PC-3 (cell line): ENCODE measurements around the gene MCEMP1. TPM values are rescaled to one million over a fixed set of nuclear protein-coding genes. Genes with fewer than 3 reads are reported as not detected.

Source experiments
- ATAC-seq: fragments of 200-7000 bp; cut with Tn5 transposase; 2 replicates; pipeline ENCODE4 v1.9.1; 2020; ENCODE audit warnings: mild to moderate bottlenecking, moderate library complexity
- BruUV-seq: library from RNA; stranded (reverse); fragments of 400-500 nt; replicated peaks from 2 replicates; lab custom pipeline; 2021; lab: Mats Ljungman, UMichigan
- CTCF ChIA-PET: fragments of 300-600 bp; sonication (Branson Sonifier 250); formaldehyde crosslinking; loops from one replicate; lab custom pipeline; 2022; ENCODE audit warnings: antibody characterized with exemption; lab: Charles Lee
- POLR2A ChIA-PET: fragments of 300-600 bp; sonication (Branson Sonifier 250); formaldehyde crosslinking; loops from one replicate; lab custom pipeline; 2022; ENCODE audit warnings: antibody characterized with exemption; ENCODE audit not compliant: unreplicated experiment; lab: Charles Lee
- DNase-seq: peaks from one replicate; pipeline ENCODE4 v3.0.0-alpha.2; 2015
- H2AFZ ChIP-seq: fragments of 300-600 bp; sonication (generic); 2 replicates; pipeline ENCODE4 v1.6.0; 2016; ENCODE audit warnings: antibody characterized with exemption, low read length
- H3F3A ChIP-seq: fragments of 300-600 bp; sonication (generic); one replicate; pipeline ENCODE4 v1.6.0; 2017; ENCODE audit warnings: antibody characterized with exemption, low read length, control low read depth, mild to moderate bottlenecking; ENCODE audit not compliant: unreplicated experiment
- H3K27ac ChIP-seq: fragments of 300-600 bp; sonication (generic); 2 replicates; pipeline ENCODE4 v1.5.1; 2016; ENCODE audit warnings: mild to moderate bottlenecking, low read length
- H3K27me3 ChIP-seq: fragments of 300-600 bp; sonication (generic); 2 replicates; pipeline ENCODE4 v1.6.1; 2016; ENCODE audit warnings: low read length, mixed read lengths
- H3K36me3 ChIP-seq: fragments of 300-600 bp; sonication (generic); 2 replicates; pipeline ENCODE4 v1.6.1; 2016; ENCODE audit warnings: low read depth, mixed run types, low read length, mixed read lengths
- H3K4me1 ChIP-seq: fragments of 300-600 bp; sonication (generic); 2 replicates; pipeline ENCODE4 v1.5.1; 2016; ENCODE audit warnings: low read length; ENCODE audit not compliant: insufficient read depth
- H3K4me2 ChIP-seq: fragments of 300-600 bp; sonication (generic); 2 replicates; pipeline ENCODE4 v1.6.0; 2016; ENCODE audit warnings: low read length
- H3K4me3 ChIP-seq: fragments of 300-600 bp; sonication (generic); 2 replicates; pipeline ENCODE4 v1.5.1; 2016; ENCODE audit warnings: mild to moderate bottlenecking, low read length, mixed read lengths
- H3K79me2 ChIP-seq: fragments of 300-600 bp; sonication (generic); 2 replicates; pipeline ENCODE4 v1.6.1; 2017; ENCODE audit warnings: low read length, mixed read lengths
- H3K9ac ChIP-seq: fragments of 300-600 bp; sonication (generic); 2 replicates; pipeline ENCODE4 v1.6.0; 2016; ENCODE audit warnings: mild to moderate bottlenecking, low read length
- H3K9me2 ChIP-seq: fragments of 300-600 bp; sonication (generic); replicated peaks from 2 replicates; pipeline ENCODE4 v1.6.1; 2016; ENCODE audit warnings: mixed run types, low read length, mixed read lengths
- H3K9me3 ChIP-seq: fragments of 300-600 bp; sonication (generic); 2 replicates; pipeline ENCODE4 v1.6.1; 2016; ENCODE audit warnings: low read length, mixed read lengths
- H4K20me1 ChIP-seq: fragments of 300-600 bp; sonication (generic); 2 replicates; pipeline ENCODE4 v1.6.1; 2016; ENCODE audit warnings: low read length, mixed read lengths
- EZH2 ChIP-seq: fragments of 300-600 bp; sonication (generic); IDR thresholded peaks from one replicate; pipeline ENCODE4 v1.6.1; 2017; ENCODE audit warnings: antibody characterized with exemption, mild to moderate bottlenecking, low read length; ENCODE audit not compliant: unreplicated experiment
- EZH2phosphoT487 ChIP-seq: fragments of 300-600 bp; sonication (generic); IDR thresholded peaks from 2 replicates; pipeline ENCODE4 v1.6.1; 2018; ENCODE audit warnings: mild to moderate bottlenecking, antibody characterized with exemption, low read length, borderline replicate concordance
- intact Hi-C: fragments of 100-400 bp; cut with micrococcal nuclease; formaldehyde crosslinking; loops from 2 replicates; pipeline ENCODE4 v1.9.0; 2023
- total RNA-seq: library from RNA; depleted of rRNA; stranded (reverse); fragments of >200 nt; gene quantifications from 2 replicates; pipeline ENCODE4 v1.2.3, GENCODE V29; 2014
- TF ChIP-seq, protein P1 (sequence below): fragments of 300-600 bp; sonication (generic); conservative IDR thresholded peaks from 2 replicates; pipeline ENCODE4 v1.5.1; 2017; ENCODE audit warnings: antibody characterized with exemption, low read depth, mild to moderate bottlenecking, low read length

The MCEMP1 gene
- total RNA-seq, 1 experiment from 2014 or later = not detected

DNA sequence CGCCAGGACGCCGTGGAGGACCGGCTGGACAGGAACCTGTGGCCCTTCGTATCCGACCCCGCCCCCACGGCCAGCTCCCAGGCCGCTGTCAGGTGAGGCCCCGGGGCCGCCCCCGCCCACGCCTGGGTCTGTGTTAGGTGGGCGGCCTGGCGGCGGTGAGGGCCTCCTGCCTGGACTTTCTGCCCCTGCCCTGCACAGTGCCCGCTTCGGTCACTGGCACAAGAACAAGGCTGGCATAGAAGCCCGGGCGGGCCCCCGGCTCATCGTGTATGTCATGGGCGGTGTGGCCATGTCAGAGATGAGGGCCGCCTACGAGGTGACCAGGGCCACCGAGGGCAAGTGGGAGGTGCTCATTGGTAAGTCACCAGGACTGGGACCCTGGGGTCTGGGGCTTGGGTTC is 29.7 kb upstream of the MCEMP1 start:
- Histone ChIP-seq H3K9ac (no peak overlapping the region), H3K9me2 (no peaks in the 10 kb centered on the region), H2AFZ (no peak overlapping the region), H3K4me2 (no peak overlapping the region), H4K20me1 (no peaks in the 10 kb centered on the region), H3F3A (no peaks in the 10 kb centered on the region), H3K4me3 (no peak overlapping the region), H3K4me1 (peaks cover under 1% of the 10 kb centered on the region; the same call in 1 of the 2 replicates), H3K27ac (no peak overlapping the region), H3K79me2 (no peaks in the 10 kb centered on the region), H3K27me3 (no peaks in the 10 kb centered on the region), H3K36me3 (peaks cover 7% of the 10 kb centered on the region; the same call in 1 of the 2 replicates), H3K9me3 (no peaks in the 10 kb centered on the region)
- POLR2A ChIA-PET = no interaction called here
- intact Hi-C loops = no loop called here
- ATAC-seq = no peak
- DNase-seq = no peak
- no TSS peak for BruUV-seq
- CTCF ChIA-PET = no interaction called here
- TF ChIP-seq, protein P1, sequence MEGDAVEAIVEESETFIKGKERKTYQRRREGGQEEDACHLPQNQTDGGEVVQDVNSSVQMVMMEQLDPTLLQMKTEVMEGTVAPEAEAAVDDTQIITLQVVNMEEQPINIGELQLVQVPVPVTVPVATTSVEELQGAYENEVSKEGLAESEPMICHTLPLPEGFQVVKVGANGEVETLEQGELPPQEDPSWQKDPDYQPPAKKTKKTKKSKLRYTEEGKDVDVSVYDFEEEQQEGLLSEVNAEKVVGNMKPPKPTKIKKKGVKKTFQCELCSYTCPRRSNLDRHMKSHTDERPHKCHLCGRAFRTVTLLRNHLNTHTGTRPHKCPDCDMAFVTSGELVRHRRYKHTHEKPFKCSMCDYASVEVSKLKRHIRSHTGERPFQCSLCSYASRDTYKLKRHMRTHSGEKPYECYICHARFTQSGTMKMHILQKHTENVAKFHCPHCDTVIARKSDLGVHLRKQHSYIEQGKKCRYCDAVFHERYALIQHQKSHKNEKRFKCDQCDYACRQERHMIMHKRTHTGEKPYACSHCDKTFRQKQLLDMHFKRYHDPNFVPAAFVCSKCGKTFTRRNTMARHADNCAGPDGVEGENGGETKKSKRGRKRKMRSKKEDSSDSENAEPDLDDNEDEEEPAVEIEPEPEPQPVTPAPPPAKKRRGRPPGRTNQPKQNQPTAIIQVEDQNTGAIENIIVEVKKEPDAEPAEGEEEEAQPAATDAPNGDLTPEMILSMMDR = no peak
- no peak for TF ChIP-seq EZH2phosphoT487
- no peak for TF ChIP-seq EZH2

DNA sequence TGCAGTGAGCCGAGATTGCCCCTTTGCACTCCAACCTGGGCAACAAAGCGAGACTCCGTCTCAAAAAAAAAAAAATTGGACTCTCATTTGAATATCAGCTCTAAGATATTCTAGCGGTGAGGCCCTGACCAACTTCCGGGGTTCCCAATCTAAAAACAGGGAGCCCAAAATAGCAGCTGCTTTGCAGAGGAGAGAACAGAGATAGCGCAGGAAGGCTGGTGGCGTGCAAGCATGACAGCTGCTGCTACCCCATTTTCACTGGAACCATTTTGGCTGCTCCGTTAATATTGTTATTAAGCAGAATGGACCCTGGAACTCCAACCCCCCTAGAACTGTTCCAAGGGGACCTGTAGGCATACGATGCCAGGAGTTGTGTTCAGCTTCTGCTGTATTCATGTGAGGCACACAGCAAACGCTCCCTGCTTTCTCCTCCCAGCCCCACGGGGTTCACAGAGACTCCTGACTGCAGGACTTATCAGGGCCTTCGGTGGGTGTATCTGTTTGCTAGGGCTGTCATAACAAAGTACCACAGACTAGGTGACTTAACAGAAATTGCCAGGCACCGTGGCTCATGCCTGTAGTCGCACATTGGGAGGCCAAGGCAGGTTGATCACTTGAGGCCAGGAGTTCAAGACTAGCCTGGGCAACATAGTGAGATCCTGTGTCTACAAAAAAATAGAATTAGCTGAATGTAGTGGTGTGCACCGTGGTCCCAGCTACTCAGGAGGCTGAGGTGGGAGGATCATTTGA is 28.4 kb upstream of the MCEMP1 start:
- H3K27me3 ChIP-seq = no peaks in the 10 kb centered on the region
- H3K9ac ChIP-seq = no peak overlapping the region
- H3K4me3 ChIP-seq = no peak overlapping the region
- DNase-seq (no peak), ATAC-seq (no peak)
- intact Hi-C loops = no loop called here
- CTCF ChIA-PET = interaction anchor here (0.6 to 1.0 kb wide), 2 partner anchors 80 to 130 kb away, joined by 5 to 9 read pairs; no protein-coding TSS in a partner anchor
- H3K4me2 ChIP-seq = no peak overlapping the region
- H3K27ac ChIP-seq = no peak overlapping the region
- no peaks in the 10 kb centered on the region for H3K9me3 ChIP-seq
- H3K9me2 ChIP-seq = no peaks in the 10 kb centered on the region
- H4K20me1 ChIP-seq = no peaks in the 10 kb centered on the region
- no peaks in the 10 kb centered on the region for H3F3A ChIP-seq
- no peak overlapping the region for H2AFZ ChIP-seq
- peaks cover 7% of the 10 kb centered on the region; the same call in 1 of the 2 replicates for H3K36me3 ChIP-seq
- peaks cover 3% of the 10 kb centered on the region; the same call in 1 of the 2 replicates for H3K4me1 ChIP-seq
- BruUV-seq = TSS peak; percentile 18
- TF ChIP-seq, protein P1 = no peak
- TF ChIP-seq EZH2phosphoT487 (no peak), EZH2 (no peak)
- POLR2A ChIA-PET = interaction anchor here (0.5 kb wide), 1 partner anchor 671 kb away, joined by 7 read pairs; no protein-coding TSS in a partner anchor
- H3K79me2 ChIP-seq = no peaks in the 10 kb centered on the region

DNA sequence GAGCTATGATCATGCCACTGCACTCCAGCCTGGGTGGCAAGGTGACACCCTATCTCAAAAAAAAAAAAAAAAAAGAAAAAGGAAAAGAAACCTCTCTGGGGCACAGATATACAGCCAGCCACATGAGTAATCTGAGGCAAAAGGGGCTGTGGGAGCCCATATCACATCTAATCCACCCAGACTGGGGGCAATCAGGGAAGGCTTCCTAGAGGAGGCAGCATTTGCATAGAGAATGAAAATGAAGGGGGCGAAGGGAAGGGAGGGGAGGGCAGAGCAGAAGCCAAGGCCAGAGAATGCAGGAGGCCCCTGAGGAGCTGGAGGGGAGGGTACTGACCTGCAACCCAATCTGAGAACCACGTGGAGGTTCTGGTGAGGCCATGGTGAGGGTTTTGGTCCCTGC is 26.7 kb upstream of the MCEMP1 start:
- Histone ChIP-seq H3K9ac (no peak overlapping the region), H3K4me1 (peaks cover 3% of the 10 kb centered on the region; the same call in 1 of the 2 replicates), H2AFZ (no peak overlapping the region), H3K4me3 (no peak overlapping the region), H3K36me3 (0 out of 2 replicates have a peak, but pooled peaks cover 2% of the 10 kb centered on the region), H3K27me3 (no peaks in the 10 kb centered on the region), H3F3A (no peaks in the 10 kb centered on the region), H3K4me2 (no peak overlapping the region), H3K9me2 (no peaks in the 10 kb centered on the region), H3K9me3 (no peaks in the 10 kb centered on the region), H4K20me1 (no peaks in the 10 kb centered on the region), H3K27ac (no peak overlapping the region), H3K79me2 (no peaks in the 10 kb centered on the region)
- TF ChIP-seq EZH2phosphoT487 = no peak
- TF ChIP-seq EZH2 = no peak
- TF ChIP-seq, protein P1 = no peak
- intact Hi-C loops = no loop called here
- no peak for ATAC-seq
- no peak for DNase-seq
- POLR2A ChIA-PET = no interaction called here
- BruUV-seq = no TSS peak
- CTCF ChIA-PET = interaction anchor here (1.2 kb wide), 1 partner anchor 31 kb away, joined by 4 read pairs; the partner anchor contains the start of gene TRAPPC5
